Stomach (tissue), 4 donors: Measurements from ENCODE around the gene ZDHHC13.

Experiments
- POLR2A ChIP-seq, 4 donors: fragments of 450-650 bp; IDR thresholded peaks; one replicate each; pipeline ENCODE4 v1.6.1; 2016; ENCODE audit warnings: antibody characterized with exemption in 4 of 4, control low read depth in 2 of 4, mild to moderate bottlenecking in 1 of 4, moderate library complexity in 1 of 4
- POLR2AphosphoS5 ChIP-seq, 3 donors: sonication (generic); formaldehyde crosslinking; IDR thresholded peaks; one replicate each; pipeline ENCODE4 v1.6.1; 2016; ENCODE audit warnings: antibody characterized with exemption in 3 of 3
- TF ChIP-seq, protein P1 (sequence below), 7 experiments: fragments of 450-650 bp in 4 of 7; fragments of 200-600 bp in 3 of 7; sonication (generic) in 3 of 7; IDR thresholded peaks; one replicate each; pipeline ENCODE4 v1.5.1; 2016 to 2019; ENCODE audit warnings: antibody characterized with exemption in 7 of 7, control low read depth in 2 of 7, mild to moderate bottlenecking in 1 of 7

DNA sequence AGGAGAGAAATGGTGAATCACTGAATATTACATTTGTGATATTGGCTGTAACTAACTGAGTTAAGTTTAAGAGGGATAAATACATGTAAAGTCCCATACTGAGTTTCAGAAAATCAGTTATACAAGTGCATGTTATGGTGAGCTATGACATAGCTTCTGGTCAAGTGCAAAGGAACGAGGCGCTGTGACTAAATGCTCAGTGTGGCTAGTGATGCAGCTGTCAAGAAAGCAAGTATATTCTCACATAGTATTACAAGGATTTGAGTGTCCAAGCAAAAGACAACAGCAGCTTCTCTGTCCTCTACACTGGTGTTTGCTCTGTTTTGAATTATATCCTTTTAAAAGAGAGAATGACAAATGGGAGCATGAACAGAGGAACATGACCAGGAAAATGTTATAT is 44.7 kb downstream of the ZDHHC13 start:
- TF ChIP-seq, protein P1, sequence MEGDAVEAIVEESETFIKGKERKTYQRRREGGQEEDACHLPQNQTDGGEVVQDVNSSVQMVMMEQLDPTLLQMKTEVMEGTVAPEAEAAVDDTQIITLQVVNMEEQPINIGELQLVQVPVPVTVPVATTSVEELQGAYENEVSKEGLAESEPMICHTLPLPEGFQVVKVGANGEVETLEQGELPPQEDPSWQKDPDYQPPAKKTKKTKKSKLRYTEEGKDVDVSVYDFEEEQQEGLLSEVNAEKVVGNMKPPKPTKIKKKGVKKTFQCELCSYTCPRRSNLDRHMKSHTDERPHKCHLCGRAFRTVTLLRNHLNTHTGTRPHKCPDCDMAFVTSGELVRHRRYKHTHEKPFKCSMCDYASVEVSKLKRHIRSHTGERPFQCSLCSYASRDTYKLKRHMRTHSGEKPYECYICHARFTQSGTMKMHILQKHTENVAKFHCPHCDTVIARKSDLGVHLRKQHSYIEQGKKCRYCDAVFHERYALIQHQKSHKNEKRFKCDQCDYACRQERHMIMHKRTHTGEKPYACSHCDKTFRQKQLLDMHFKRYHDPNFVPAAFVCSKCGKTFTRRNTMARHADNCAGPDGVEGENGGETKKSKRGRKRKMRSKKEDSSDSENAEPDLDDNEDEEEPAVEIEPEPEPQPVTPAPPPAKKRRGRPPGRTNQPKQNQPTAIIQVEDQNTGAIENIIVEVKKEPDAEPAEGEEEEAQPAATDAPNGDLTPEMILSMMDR (IDR thresholded peaks at IDR 0.05): no peak
- TF ChIP-seq POLR2A (IDR thresholded peaks at IDR 0.05) (no peak), POLR2AphosphoS5 (IDR thresholded peaks at IDR 0.05) (no peak)
